ENCODE data around the gene AKAP9. TPM values are rescaled to one million over a fixed set of nuclear protein-coding genes. Genes with fewer than 3 reads are reported as not detected.

Gene AKAP9
- total RNA-seq, 1 experiment from 2014 or later = 71.3 TPM

GRCh38 chr7:92088266-92088665 lies 147.6 kb downstream of the AKAP9 start:
- Histone ChIP-seq H3K36me3 (ENCODE audit: low read depth) (0 out of 2 replicates have a peak, but pooled peaks cover under 1% of the 10 kb centered on the region), H2AFZ (no peak overlapping the region), H3K9me2 (ENCODE audit: insufficient read depth) (no peaks in the 10 kb centered on the region), H3K4me3 (no peak overlapping the region), H3K27me3 (ENCODE audit: insufficient read depth, low read depth) (no peaks in the 10 kb centered on the region), H3K79me2 (ENCODE audit: low read depth) (no peaks in the 10 kb centered on the region), H4K20me1 (ENCODE audit: insufficient read depth) (no peaks in the 10 kb centered on the region), H3K4me1 (replicated peaks; ENCODE audit: insufficient read depth) (no peaks in the 10 kb centered on the region), H3K27ac (no peak overlapping the region), H3F3A (ENCODE audit: insufficient read depth, low read depth) (no peaks in the 10 kb centered on the region), H3K9me3 (ENCODE audit: insufficient read depth, low read depth) (no peaks in the 10 kb centered on the region), H3K4me2 (no peak overlapping the region)
- intact Hi-C loops (cut with micrococcal nuclease; ENCODE audit: unreplicated experiment) = no loop called here
- ChIA-PET POLR2A (ENCODE audit: unreplicated experiment) (no interaction called here), CTCF (no interaction called here)
- TF ChIP-seq, protein P1, sequence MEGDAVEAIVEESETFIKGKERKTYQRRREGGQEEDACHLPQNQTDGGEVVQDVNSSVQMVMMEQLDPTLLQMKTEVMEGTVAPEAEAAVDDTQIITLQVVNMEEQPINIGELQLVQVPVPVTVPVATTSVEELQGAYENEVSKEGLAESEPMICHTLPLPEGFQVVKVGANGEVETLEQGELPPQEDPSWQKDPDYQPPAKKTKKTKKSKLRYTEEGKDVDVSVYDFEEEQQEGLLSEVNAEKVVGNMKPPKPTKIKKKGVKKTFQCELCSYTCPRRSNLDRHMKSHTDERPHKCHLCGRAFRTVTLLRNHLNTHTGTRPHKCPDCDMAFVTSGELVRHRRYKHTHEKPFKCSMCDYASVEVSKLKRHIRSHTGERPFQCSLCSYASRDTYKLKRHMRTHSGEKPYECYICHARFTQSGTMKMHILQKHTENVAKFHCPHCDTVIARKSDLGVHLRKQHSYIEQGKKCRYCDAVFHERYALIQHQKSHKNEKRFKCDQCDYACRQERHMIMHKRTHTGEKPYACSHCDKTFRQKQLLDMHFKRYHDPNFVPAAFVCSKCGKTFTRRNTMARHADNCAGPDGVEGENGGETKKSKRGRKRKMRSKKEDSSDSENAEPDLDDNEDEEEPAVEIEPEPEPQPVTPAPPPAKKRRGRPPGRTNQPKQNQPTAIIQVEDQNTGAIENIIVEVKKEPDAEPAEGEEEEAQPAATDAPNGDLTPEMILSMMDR (conservative IDR thresholded peaks at IDR 0.05) = no peak
- no peak for TF ChIP-seq EZH2 (IDR thresholded peaks at IDR 0.05; ENCODE audit: low read depth)
- DNase-seq = no peak
- BruUV-seq (replicated peaks) = no TSS peak

DNA sequence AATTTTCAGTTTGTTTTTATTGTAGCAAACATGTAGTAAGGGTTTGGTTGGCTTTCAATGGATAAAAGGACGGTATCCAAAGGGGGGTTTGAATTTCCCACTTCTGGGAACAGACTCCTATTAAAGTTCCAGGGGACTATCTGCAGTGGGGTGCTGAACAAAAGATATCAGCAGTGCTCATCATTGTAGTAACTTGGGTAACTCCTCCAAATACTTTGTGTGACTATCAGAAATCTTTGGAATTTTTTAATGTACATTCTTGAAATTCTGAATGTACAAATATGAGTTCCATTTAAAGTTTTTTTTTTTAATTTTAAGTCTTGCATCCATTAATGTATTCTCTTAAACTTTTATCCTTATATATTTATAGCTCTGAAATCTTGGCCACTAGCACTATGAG lies 151.5 kb downstream of the AKAP9 start:
- no peak for TF ChIP-seq EZH2 (IDR thresholded peaks at IDR 0.05; ENCODE audit: low read depth)
- TF ChIP-seq, protein P1 (conservative IDR thresholded peaks at IDR 0.05) = no peak
- H3F3A ChIP-seq (ENCODE audit: insufficient read depth, low read depth) = no peaks in the 10 kb centered on the region
- H3K4me3 ChIP-seq = no peak overlapping the region
- ChIA-PET POLR2A (ENCODE audit: unreplicated experiment) (no interaction called here), CTCF (no interaction called here)
- no peak overlapping the region for H3K27ac ChIP-seq
- H3K4me1 ChIP-seq (replicated peaks; ENCODE audit: insufficient read depth) = no peaks in the 10 kb centered on the region
- H2AFZ ChIP-seq = no peak overlapping the region
- H3K27me3 ChIP-seq (ENCODE audit: insufficient read depth, low read depth) = no peaks in the 10 kb centered on the region
- BruUV-seq (replicated peaks) = no TSS peak
- no peak for DNase-seq
- intact Hi-C loops (cut with micrococcal nuclease; ENCODE audit: unreplicated experiment) = no loop called here
- H4K20me1 ChIP-seq (ENCODE audit: insufficient read depth) = no peaks in the 10 kb centered on the region
- no peaks in the 10 kb centered on the region for H3K9me2 ChIP-seq (ENCODE audit: insufficient read depth)
- no peak overlapping the region for H3K4me2 ChIP-seq
- 0 out of 2 replicates have a peak, but pooled peaks cover 4% of the 10 kb centered on the region for H3K36me3 ChIP-seq (ENCODE audit: low read depth)
- H3K9me3 ChIP-seq (ENCODE audit: insufficient read depth, low read depth) = no peaks in the 10 kb centered on the region
- H3K79me2 ChIP-seq (ENCODE audit: low read depth) = no peaks in the 10 kb centered on the region

- Histone ChIP-seq H3F3A (ENCODE audit: insufficient read depth, low read depth) (no peaks in the 10 kb centered on the region), H3K79me2 (ENCODE audit: low read depth) (no peaks in the 10 kb centered on the region), H3K4me3 (no peak overlapping the region), H3K27ac (no peak overlapping the region), H4K20me1 (ENCODE audit: insufficient read depth) (no peaks in the 10 kb centered on the region), H2AFZ (no peak overlapping the region), H3K27me3 (ENCODE audit: insufficient read depth, low read depth) (no peaks in the 10 kb centered on the region), H3K4me1 (replicated peaks; ENCODE audit: insufficient read depth) (no peaks in the 10 kb centered on the region), H3K4me2 (no peak overlapping the region), H3K36me3 (ENCODE audit: low read depth) (0 out of 2 replicates have a peak, but pooled peaks cover 9% of the 10 kb centered on the region), H3K9me3 (ENCODE audit: insufficient read depth, low read depth) (no peaks in the 10 kb centered on the region), H3K9me2 (ENCODE audit: insufficient read depth) (no peaks in the 10 kb centered on the region)
- intact Hi-C loops (cut with micrococcal nuclease; ENCODE audit: unreplicated experiment) = no loop called here
- ChIA-PET POLR2A (ENCODE audit: unreplicated experiment) (no interaction called here), CTCF (no interaction called here)
- no peak for TF ChIP-seq EZH2 (IDR thresholded peaks at IDR 0.05; ENCODE audit: low read depth)
- TF ChIP-seq, protein P1 (conservative IDR thresholded peaks at IDR 0.05) = no peak
- BruUV-seq (replicated peaks) = no TSS peak
- DNase-seq = no peak
These were observed 154.7 kb downstream of the AKAP9 start for GRCh38 chr7:92095380-92095779.

Measured in PC-9 (cell line).